Prostate gland (tissue), 2 donors: ENCODE data around the gene GIT2.

Experiments used
- POLR2A ChIP-seq: fragments of 450-650 bp; IDR thresholded peaks from one replicate; pipeline ENCODE4 v1.6.1; 2016; ENCODE audit warnings: antibody characterized with exemption, mild to moderate bottlenecking
- POLR2AphosphoS5 ChIP-seq: sonication (generic); formaldehyde crosslinking; IDR thresholded peaks from one replicate; pipeline ENCODE4 v1.6.1; 2017; ENCODE audit warnings: antibody characterized with exemption
- TF ChIP-seq, protein P1 (sequence below), 4 experiments: fragments of 200-600 bp in 2 of 4; fragments of 450-650 bp in 2 of 4; sonication (generic) in 2 of 4; IDR thresholded peaks; 1 replicate in 3 of 4; 2 replicates in 1 of 4; pipeline ENCODE4 v1.5.1; 2016 to 2019; ENCODE audit warnings: antibody characterized with exemption in 4 of 4, mild to moderate bottlenecking in 2 of 4, moderate library complexity in 2 of 4

GRCh38 chr12:109958374-109958773 is 37.8 kb downstream of the GIT2 start:
- TF ChIP-seq, protein P1, sequence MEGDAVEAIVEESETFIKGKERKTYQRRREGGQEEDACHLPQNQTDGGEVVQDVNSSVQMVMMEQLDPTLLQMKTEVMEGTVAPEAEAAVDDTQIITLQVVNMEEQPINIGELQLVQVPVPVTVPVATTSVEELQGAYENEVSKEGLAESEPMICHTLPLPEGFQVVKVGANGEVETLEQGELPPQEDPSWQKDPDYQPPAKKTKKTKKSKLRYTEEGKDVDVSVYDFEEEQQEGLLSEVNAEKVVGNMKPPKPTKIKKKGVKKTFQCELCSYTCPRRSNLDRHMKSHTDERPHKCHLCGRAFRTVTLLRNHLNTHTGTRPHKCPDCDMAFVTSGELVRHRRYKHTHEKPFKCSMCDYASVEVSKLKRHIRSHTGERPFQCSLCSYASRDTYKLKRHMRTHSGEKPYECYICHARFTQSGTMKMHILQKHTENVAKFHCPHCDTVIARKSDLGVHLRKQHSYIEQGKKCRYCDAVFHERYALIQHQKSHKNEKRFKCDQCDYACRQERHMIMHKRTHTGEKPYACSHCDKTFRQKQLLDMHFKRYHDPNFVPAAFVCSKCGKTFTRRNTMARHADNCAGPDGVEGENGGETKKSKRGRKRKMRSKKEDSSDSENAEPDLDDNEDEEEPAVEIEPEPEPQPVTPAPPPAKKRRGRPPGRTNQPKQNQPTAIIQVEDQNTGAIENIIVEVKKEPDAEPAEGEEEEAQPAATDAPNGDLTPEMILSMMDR (IDR thresholded peaks at IDR 0.05) = no peak
- TF ChIP-seq POLR2AphosphoS5 (no peak), POLR2A (no peak)
